IPS-18c (cell line): ENCODE results near the gene GP1BA.
A peak's percentile ranks its signal among the peaks of the same experiment; 100 is the strongest.

Experiments
- H3K4me3 ChIP-seq: 2 replicates; pipeline ENCODE4 v1.7.0; 2013; ENCODE audit warnings: low read depth, mild to moderate bottlenecking, low read length, moderate library complexity; ENCODE audit not compliant: insufficient read depth
- H3K9me3 ChIP-seq: one replicate; pipeline ENCODE4 v1.6.1; 2013; ENCODE audit warnings: mild to moderate bottlenecking, low read length, moderate library complexity; ENCODE audit not compliant: control insufficient read depth, insufficient read depth

GP1BA gene

GRCh38 chr17:4958102-4958501, 26.0 kb downstream of the GP1BA start:
- no peaks in the 10 kb centered on the region for H3K9me3 ChIP-seq
- H3K4me3 ChIP-seq = no peak overlapping the region

- H3K9me3 ChIP-seq = no peaks in the 10 kb centered on the region
- H3K4me3 ChIP-seq = no peak overlapping the region
Observed at GRCh38 chr17:4959261-4959965, 27.3 kb downstream of the GP1BA start.

- no peaks in the 10 kb centered on the region for H3K9me3 ChIP-seq
- no peak overlapping the region for H3K4me3 ChIP-seq
Observed at GRCh38 chr17:4960279-4960922, 28.3 kb downstream of the GP1BA start.

- peaks cover 7% of the 10 kb centered on the region for H3K9me3 ChIP-seq
- H3K4me3 ChIP-seq = no peak overlapping the region
Observed at GRCh38 chr17:4965311-4965986, 33.4 kb downstream of the GP1BA start.

GRCh38 chr17:4966844-4967538, 34.9 kb downstream of the GP1BA start:
- peaks cover 7% of the 10 kb centered on the region for H3K9me3 ChIP-seq
- H3K4me3 ChIP-seq = peak overlapping the region; percentile 92

GRCh38 chr17:4967539-4968485, 35.7 kb downstream of the GP1BA start, which contains the start of gene SPAG7:
Gene SPAG7, minus strand, starts transcription at chr17:4967817. Its CDS starts 13 bp downstream, at chr17:4967804.
- peak within 1 kb of the TSS; percentile 92 for H3K4me3 ChIP-seq
- peaks cover 7% of the 10 kb centered on the region for H3K9me3 ChIP-seq

- peak overlapping the region; percentile 92 for H3K4me3 ChIP-seq
- H3K9me3 ChIP-seq = peaks cover 7% of the 10 kb centered on the region
Observed at GRCh38 chr17:4968486-4969046, 36.5 kb downstream of the GP1BA start.

- peaks cover 7% of the 10 kb centered on the region for H3K9me3 ChIP-seq
- H3K4me3 ChIP-seq = peak overlapping the region; percentile 92
Observed at GRCh38 chr17:4969047-4969550, 37.0 kb downstream of the GP1BA start.

GRCh38 chr17:4969551-4970173, 37.6 kb downstream of the GP1BA start:
- H3K9me3 ChIP-seq = peaks cover 7% of the 10 kb centered on the region
- H3K4me3 ChIP-seq = peak overlapping the region; percentile 92

GRCh38 chr17:4970273-4970672, 38.2 kb downstream of the GP1BA start:
- peaks cover 7% of the 10 kb centered on the region for H3K9me3 ChIP-seq
- no peak overlapping the region for H3K4me3 ChIP-seq

- H3K4me3 ChIP-seq = no peak overlapping the region
Observed at GRCh38 chr17:4971826-4972225, 39.7 kb downstream of the GP1BA start.

GRCh38 chr17:4972322-4972721, 40.2 kb downstream of the GP1BA start:
- Histone ChIP-seq H3K9me3 (peaks cover 5% of the 10 kb centered on the region), H3K4me3 (no peak overlapping the region)

More at GRCh38 chr17:4971826-4972225, 39.7 kb downstream of the GP1BA start:
- H3K9me3 ChIP-seq = peaks cover 5% of the 10 kb centered on the region

- Histone ChIP-seq H3K4me3 (no peak overlapping the region), H3K9me3 (peaks cover 3% of the 10 kb centered on the region)
Observed at GRCh38 chr17:4972752-4973151, 40.7 kb downstream of the GP1BA start.

- H3K4me3 ChIP-seq = no peak overlapping the region
- no peaks in the 10 kb centered on the region for H3K9me3 ChIP-seq
Observed at GRCh38 chr17:4973256-4974114, 41.4 kb downstream of the GP1BA start.

- Histone ChIP-seq H3K9me3 (no peaks in the 10 kb centered on the region), H3K4me3 (no peak overlapping the region)
Observed at GRCh38 chr17:4974115-4974670, 42.1 kb downstream of the GP1BA start.
